ENCODE data around the gene WDR86. TPM values are rescaled to one million over a fixed set of nuclear protein-coding genes. Genes with fewer than 3 reads are reported as not detected.

Gene WDR86
- total RNA-seq, 4 donors from 2014 or later = 82.9 to 142 (median 115) TPM

GRCh38 chr7:151342102-151342646, 67.7 kb downstream of the WDR86 start:
- Histone ChIP-seq H3K9me3 (peaks cover 0 to 8% (median 0%) of the 10 kb centered on the region in 4 donors), H3K36me3 (peaks cover 0 to 25% (median 0%) of the 10 kb centered on the region in 3 donors), H3K27me3 (no peaks in the 10 kb centered on the region), H3K4me1 (peaks cover 0 to 49% (median 14%) of the 10 kb centered on the region in 4 donors), H3K4me3 (peak overlapping the region; percentile 49 to 85 (median 76)), H3K27ac (peak overlapping the region; percentile 62 to 91 (median 88))
- 4 to 5% methylated on average over 11 of the region's 11 CpGs for WGBS, 2 donors
- TF ChIP-seq POLR2A (IDR thresholded peaks at IDR 0.05) = no peak
- TF ChIP-seq CTCF (IDR thresholded peaks at IDR 0.05) = no peak
- no peak for TF ChIP-seq EP300 (IDR thresholded peaks at IDR 0.05)
- DNase-seq (ENCODE audit: low spot score in 2 of 2) = no peak

GRCh38 chr7:151341357-151342101, 68.3 kb downstream of the WDR86 start, which contains the start of gene NUB1:
Gene NUB1, plus strand, starts transcription at chr7:151341812. Its CDS starts 3,538 bp downstream, at chr7:151345350.
- Histone ChIP-seq H3K36me3 (peaks cover 0 to 19% (median 0%) of the 10 kb centered on the region in 3 donors), H3K27me3 (no peaks in the 10 kb centered on the region), H3K9me3 (peaks cover 0 to 8% (median 0%) of the 10 kb centered on the region in 4 donors), H3K4me1 (peaks cover 0 to 49% (median 14%) of the 10 kb centered on the region in 4 donors), H3K27ac (peak within 1 kb of the TSS; percentile 62 to 91 (median 88)), H3K4me3 (peak within 1 kb of the TSS; percentile 49 to 85 (median 76))
- WGBS, 2 donors = 2 to 4% methylated on average over 33 to 66 of the region's 72 CpGs
- TF ChIP-seq EP300 (IDR thresholded peaks at IDR 0.05) (peak in 1 of 2 donors; percentile 87), POLR2A (IDR thresholded peaks at IDR 0.05) (peak; percentile 50 to 79), CTCF (IDR thresholded peaks at IDR 0.05) (peak in 2 of 5 experiments; percentile 31 to 36)
- peak; percentile 89 to 91 for DNase-seq (ENCODE audit: low spot score in 2 of 2)

- peak overlapping the region in 3 of 4 donors; percentile 75 to 85 (median 77) for H3K4me3 ChIP-seq
Measured at GRCh38 chr7:151340794-151341356, 69.0 kb downstream of the WDR86 start.

GRCh38 chr7:151339651-151340382, 70.0 kb downstream of the WDR86 start:
- Histone ChIP-seq H3K27me3 (no peaks in the 10 kb centered on the region), H3K27ac (peak overlapping the region in 3 of 4 donors; percentile 17 to 66 (median 47)), H3K9me3 (peaks cover 0 to 8% (median 0%) of the 10 kb centered on the region in 4 donors), H3K4me3 (no peak overlapping the region), H3K4me1 (peaks cover 0 to 34% (median 14%) of the 10 kb centered on the region in 4 donors), H3K36me3 (peaks cover 0 to 2% (median 0%) of the 10 kb centered on the region in 3 donors)
- no peak for DNase-seq (ENCODE audit: low spot score in 2 of 2)
- TF ChIP-seq POLR2A (IDR thresholded peaks at IDR 0.05) (no peak), CTCF (IDR thresholded peaks at IDR 0.05) (no peak), EP300 (IDR thresholded peaks at IDR 0.05) (no peak)
- 58 to 60% methylated on average over 7 of the region's 7 CpGs for WGBS, 2 donors

More at GRCh38 chr7:151340794-151341356, 69.0 kb downstream of the WDR86 start:
- no peaks in the 10 kb centered on the region for H3K27me3 ChIP-seq
- TF ChIP-seq CTCF (IDR thresholded peaks at IDR 0.05) = peak in 1 of 5 experiments; percentile 3
- no peak for TF ChIP-seq POLR2A (IDR thresholded peaks at IDR 0.05)
- no peak for TF ChIP-seq EP300 (IDR thresholded peaks at IDR 0.05)
- WGBS, 2 donors = 58 to 59% methylated on average over 12 of the region's 12 CpGs
- peak overlapping the region; percentile 62 to 91 (median 88) for H3K27ac ChIP-seq
- DNase-seq (ENCODE audit: low spot score in 2 of 2) = no peak
- peaks cover 0 to 12% (median 0%) of the 10 kb centered on the region in 3 donors for H3K36me3 ChIP-seq
- peaks cover 0 to 8% (median 0%) of the 10 kb centered on the region in 4 donors for H3K9me3 ChIP-seq
- H3K4me1 ChIP-seq = peaks cover 0 to 43% (median 14%) of the 10 kb centered on the region in 4 donors
